ENCODE results near the gene CELF2.

CELF2 gene

DNA sequence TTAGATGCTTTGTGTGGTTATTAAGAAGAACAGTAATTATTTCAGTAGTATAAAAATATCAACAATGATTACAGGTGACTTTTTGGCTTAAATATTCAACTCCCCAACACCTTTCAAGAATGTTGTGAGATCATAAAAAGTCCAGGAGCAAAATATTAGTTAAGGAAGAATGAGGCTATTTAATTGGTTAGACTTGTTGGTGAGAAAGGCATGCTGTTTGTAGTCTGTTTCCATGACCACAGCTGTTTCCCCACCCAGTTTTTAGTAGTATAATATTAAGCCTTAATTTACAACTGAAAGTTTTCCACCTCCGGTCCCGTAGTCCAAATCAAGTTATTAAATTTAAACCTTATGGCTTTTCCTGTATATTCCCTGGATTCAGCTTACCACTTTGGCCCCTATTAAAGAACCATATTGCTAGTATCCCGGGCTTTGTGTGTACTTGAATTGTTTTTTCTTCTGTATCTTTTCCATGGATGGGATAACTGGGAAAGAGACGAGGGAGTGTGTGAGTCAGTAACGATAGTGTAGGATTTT is 133.3 kb downstream of the CELF2 start:
- Histone ChIP-seq H3K4me1 (ENCODE audit: insufficient read depth, low read length) (peaks cover 49% of the 10 kb centered on the region), H3K4me3 (ENCODE audit: low read depth in 1 of 2, low read length in 2 of 2) (no peak overlapping the region), H3K4me2 (ENCODE audit: insufficient read depth, low read length) (peak overlapping the region; percentile 43), H2AFZ (ENCODE audit: low read depth, low read length) (peak overlapping the region; percentile 48), H3K9me3 (ENCODE audit: insufficient read depth, low read length, severe bottlenecking) (no peaks in the 10 kb centered on the region), H3K79me2 (ENCODE audit: insufficient read depth, low read length) (no peaks in the 10 kb centered on the region), H3K27me3 (ENCODE audit: insufficient read depth, low read length, poor library complexity) (no peaks in the 10 kb centered on the region), H3K36me3 (ENCODE audit: insufficient read depth, low read length) (no peaks in the 10 kb centered on the region), H3K27ac (ENCODE audit: low read length) (peak overlapping the region; percentile 46), H4K20me1 (ENCODE audit: insufficient read depth, low read length) (no peaks in the 10 kb centered on the region), H3K9ac (ENCODE audit: low read depth, low read length) (peak overlapping the region; percentile 1; the same call in 1 of the 2 replicates)
- TF ChIP-seq, protein P1, sequence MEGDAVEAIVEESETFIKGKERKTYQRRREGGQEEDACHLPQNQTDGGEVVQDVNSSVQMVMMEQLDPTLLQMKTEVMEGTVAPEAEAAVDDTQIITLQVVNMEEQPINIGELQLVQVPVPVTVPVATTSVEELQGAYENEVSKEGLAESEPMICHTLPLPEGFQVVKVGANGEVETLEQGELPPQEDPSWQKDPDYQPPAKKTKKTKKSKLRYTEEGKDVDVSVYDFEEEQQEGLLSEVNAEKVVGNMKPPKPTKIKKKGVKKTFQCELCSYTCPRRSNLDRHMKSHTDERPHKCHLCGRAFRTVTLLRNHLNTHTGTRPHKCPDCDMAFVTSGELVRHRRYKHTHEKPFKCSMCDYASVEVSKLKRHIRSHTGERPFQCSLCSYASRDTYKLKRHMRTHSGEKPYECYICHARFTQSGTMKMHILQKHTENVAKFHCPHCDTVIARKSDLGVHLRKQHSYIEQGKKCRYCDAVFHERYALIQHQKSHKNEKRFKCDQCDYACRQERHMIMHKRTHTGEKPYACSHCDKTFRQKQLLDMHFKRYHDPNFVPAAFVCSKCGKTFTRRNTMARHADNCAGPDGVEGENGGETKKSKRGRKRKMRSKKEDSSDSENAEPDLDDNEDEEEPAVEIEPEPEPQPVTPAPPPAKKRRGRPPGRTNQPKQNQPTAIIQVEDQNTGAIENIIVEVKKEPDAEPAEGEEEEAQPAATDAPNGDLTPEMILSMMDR (IDR thresholded peaks at IDR 0.05; ENCODE audit: borderline replicate concordance, extremely low read depth, low read length, poor library complexity, severe bottlenecking) = no peak
- no peak for TF ChIP-seq EZH2 (IDR thresholded peaks at IDR 0.05; ENCODE audit: borderline replicate concordance, low read depth, low read length, severe bottlenecking)
- DNase-seq = no peak
- ATAC-seq (ENCODE audit: insufficient read depth, low read depth) = no peak

DNA sequence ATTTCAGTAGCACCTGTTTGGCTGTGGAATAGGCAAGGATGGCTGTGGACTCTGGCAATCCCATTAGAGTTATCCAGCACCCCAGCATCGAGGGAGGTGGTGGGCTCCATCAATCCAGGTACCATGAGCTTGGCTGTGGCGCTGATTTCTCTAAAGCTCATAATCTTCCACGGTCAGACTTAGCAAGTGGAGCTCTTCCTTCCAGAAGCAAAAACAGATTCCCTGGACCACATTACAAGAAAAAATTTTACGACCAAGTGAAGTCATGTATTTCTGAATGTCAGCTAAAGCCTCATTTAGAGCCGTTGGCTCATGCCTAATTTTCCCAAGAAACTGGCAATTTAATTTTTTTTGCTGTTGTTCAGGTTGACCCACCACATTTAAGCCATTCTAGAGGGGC is 135.1 kb downstream of the CELF2 start:
- ATAC-seq (ENCODE audit: insufficient read depth, low read depth) (no peak), DNase-seq (no peak)
- Histone ChIP-seq H3K9ac (ENCODE audit: low read depth, low read length) (no peak overlapping the region), H2AFZ (ENCODE audit: low read depth, low read length) (no peak overlapping the region), H3K27ac (ENCODE audit: low read length) (no peak overlapping the region), H3K4me3 (ENCODE audit: low read depth in 1 of 2, low read length in 2 of 2) (no peak overlapping the region), H3K4me1 (ENCODE audit: insufficient read depth, low read length) (peaks cover 30% of the 10 kb centered on the region), H3K9me3 (ENCODE audit: insufficient read depth, low read length, severe bottlenecking) (no peaks in the 10 kb centered on the region), H4K20me1 (ENCODE audit: insufficient read depth, low read length) (no peaks in the 10 kb centered on the region), H3K79me2 (ENCODE audit: insufficient read depth, low read length) (no peaks in the 10 kb centered on the region), H3K36me3 (ENCODE audit: insufficient read depth, low read length) (no peaks in the 10 kb centered on the region), H3K27me3 (ENCODE audit: insufficient read depth, low read length, poor library complexity) (no peaks in the 10 kb centered on the region), H3K4me2 (ENCODE audit: insufficient read depth, low read length) (no peak overlapping the region)
- no peak for TF ChIP-seq EZH2 (IDR thresholded peaks at IDR 0.05; ENCODE audit: borderline replicate concordance, low read depth, low read length, severe bottlenecking)
- TF ChIP-seq, protein P1 (IDR thresholded peaks at IDR 0.05; ENCODE audit: borderline replicate concordance, extremely low read depth, low read length, poor library complexity, severe bottlenecking) = no peak

DNA sequence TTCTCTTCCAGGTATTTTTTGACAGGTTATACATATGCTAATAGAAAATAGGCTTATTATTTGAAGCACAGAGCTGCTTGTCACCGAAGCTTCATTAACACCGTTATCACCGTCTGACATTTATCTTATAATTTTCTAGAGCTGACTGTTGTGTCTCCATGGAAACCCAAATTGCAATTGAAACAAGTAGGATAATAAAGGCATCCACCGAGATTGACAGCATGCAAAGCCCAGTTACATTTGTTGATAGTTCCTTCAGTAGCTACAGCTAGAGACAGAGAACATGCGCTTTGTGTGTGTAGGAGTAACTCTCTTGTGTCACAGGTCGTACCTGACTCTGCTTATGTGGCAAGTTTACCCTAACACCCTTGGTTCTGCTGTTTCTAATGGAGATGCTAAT is 135.6 kb downstream of the CELF2 start:
- no peaks in the 10 kb centered on the region for H3K36me3 ChIP-seq (ENCODE audit: insufficient read depth, low read length)
- H3K4me1 ChIP-seq (ENCODE audit: insufficient read depth, low read length) = peaks cover 26% of the 10 kb centered on the region
- no peaks in the 10 kb centered on the region for H3K9me3 ChIP-seq (ENCODE audit: insufficient read depth, low read length, severe bottlenecking)
- no peaks in the 10 kb centered on the region for H3K27me3 ChIP-seq (ENCODE audit: insufficient read depth, low read length, poor library complexity)
- H3K79me2 ChIP-seq (ENCODE audit: insufficient read depth, low read length) = no peaks in the 10 kb centered on the region
- H3K4me2 ChIP-seq (ENCODE audit: insufficient read depth, low read length) = no peak overlapping the region
- H3K27ac ChIP-seq (ENCODE audit: low read length) = no peak overlapping the region
- H3K4me3 ChIP-seq (ENCODE audit: low read depth in 1 of 2, low read length in 2 of 2) = no peak overlapping the region
- no peaks in the 10 kb centered on the region for H4K20me1 ChIP-seq (ENCODE audit: insufficient read depth, low read length)
- ATAC-seq (ENCODE audit: insufficient read depth, low read depth) (no peak), DNase-seq (no peak)
- TF ChIP-seq EZH2 (IDR thresholded peaks at IDR 0.05; ENCODE audit: borderline replicate concordance, low read depth, low read length, severe bottlenecking) = no peak
- TF ChIP-seq, protein P1 (IDR thresholded peaks at IDR 0.05; ENCODE audit: borderline replicate concordance, extremely low read depth, low read length, poor library complexity, severe bottlenecking) = no peak
- no peak overlapping the region for H2AFZ ChIP-seq (ENCODE audit: low read depth, low read length)
- no peak overlapping the region for H3K9ac ChIP-seq (ENCODE audit: low read depth, low read length)

Data from DND-41 (cell line).